Right atrium auricular region (tissue), 2 donors: ENCODE results near the gene LTBP1. TPM values are rescaled to one million over a fixed set of nuclear protein-coding genes. Genes with fewer than 3 reads are reported as not detected.

Source experiments
- DNase-seq: peaks from one replicate; pipeline ENCODE4 v3.0.0-alpha.2; 2019; ENCODE audit warnings: low spot score
- H3K27ac ChIP-seq, 2 donors: fragments of 200-600 bp; sonication (generic); 1 replicate in 1 of 2; 2 replicates in 1 of 2; pipeline ENCODE4 v1.5.1; 2016 to 2019
- H3K27me3 ChIP-seq, 2 donors: fragments of 200-600 bp; sonication (generic); one replicate each; pipeline versions ENCODE4 v1.5.1 to v1.6.0; 2017 to 2019
- H3K36me3 ChIP-seq: fragments of 200-600 bp; sonication (generic); one replicate; pipeline ENCODE4 v1.5.1; 2016
- H3K4me1 ChIP-seq, 2 donors: fragments of 200-600 bp; sonication (generic); one replicate each; pipeline versions ENCODE4 v1.5.1 to v1.6.0; 2017 to 2019
- H3K4me3 ChIP-seq, 2 donors: fragments of 200-600 bp; sonication (generic); 1 replicate in 1 of 2; 2 replicates in 1 of 2; pipeline ENCODE4 v1.5.1; 2017 to 2019; ENCODE audit warnings: mild to moderate bottlenecking in 1 of 2, moderate library complexity in 1 of 2
- H3K9me3 ChIP-seq, 2 donors: fragments of 200-600 bp; sonication (generic); one replicate each; pipeline ENCODE4 v1.5.1; 2019
- total RNA-seq, 2 donors: library from RNA; depleted of rRNA; stranded (reverse); fragments of >200 nt; gene quantifications; one replicate each; pipeline ENCODE4 v1.1.0, GENCODE V29; 2016
- TF ChIP-seq, protein P1 (sequence below), 2 donors: fragments of 200-600 bp; sonication (generic); IDR thresholded peaks; one replicate each; pipeline ENCODE4 v1.5.1; 2019; ENCODE audit warnings: antibody characterized with exemption in 2 of 2

LTBP1 gene
- total RNA-seq, 2 donors from 2014 or later: 168 to 291 TPM

DNA sequence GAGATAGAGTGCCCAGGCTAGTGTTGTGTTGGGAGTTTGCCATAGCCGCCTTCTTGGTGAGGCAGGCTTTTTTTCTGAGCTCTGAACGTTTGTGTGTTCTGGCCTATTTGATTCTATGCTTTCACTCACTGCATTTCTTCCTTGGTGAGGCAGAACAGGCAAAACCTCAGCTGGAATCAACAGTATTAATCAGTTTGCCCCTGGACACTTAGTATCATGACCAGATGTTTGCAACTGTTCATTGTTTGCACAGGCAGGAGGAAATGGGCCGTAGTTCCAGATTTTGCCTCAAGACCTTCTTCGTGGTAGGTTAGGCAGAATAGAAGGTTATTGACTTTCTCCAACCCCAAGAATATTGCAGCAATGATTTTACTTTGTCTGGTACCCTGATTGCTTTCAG, 311.6 kb downstream of the LTBP1 start:
- H3K36me3 ChIP-seq: peaks cover 54% of the 10 kb centered on the region
- no peak overlapping the region for H3K4me3 ChIP-seq
- H3K4me1 ChIP-seq: no peaks in the 10 kb centered on the region
- TF ChIP-seq, protein P1, sequence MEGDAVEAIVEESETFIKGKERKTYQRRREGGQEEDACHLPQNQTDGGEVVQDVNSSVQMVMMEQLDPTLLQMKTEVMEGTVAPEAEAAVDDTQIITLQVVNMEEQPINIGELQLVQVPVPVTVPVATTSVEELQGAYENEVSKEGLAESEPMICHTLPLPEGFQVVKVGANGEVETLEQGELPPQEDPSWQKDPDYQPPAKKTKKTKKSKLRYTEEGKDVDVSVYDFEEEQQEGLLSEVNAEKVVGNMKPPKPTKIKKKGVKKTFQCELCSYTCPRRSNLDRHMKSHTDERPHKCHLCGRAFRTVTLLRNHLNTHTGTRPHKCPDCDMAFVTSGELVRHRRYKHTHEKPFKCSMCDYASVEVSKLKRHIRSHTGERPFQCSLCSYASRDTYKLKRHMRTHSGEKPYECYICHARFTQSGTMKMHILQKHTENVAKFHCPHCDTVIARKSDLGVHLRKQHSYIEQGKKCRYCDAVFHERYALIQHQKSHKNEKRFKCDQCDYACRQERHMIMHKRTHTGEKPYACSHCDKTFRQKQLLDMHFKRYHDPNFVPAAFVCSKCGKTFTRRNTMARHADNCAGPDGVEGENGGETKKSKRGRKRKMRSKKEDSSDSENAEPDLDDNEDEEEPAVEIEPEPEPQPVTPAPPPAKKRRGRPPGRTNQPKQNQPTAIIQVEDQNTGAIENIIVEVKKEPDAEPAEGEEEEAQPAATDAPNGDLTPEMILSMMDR (IDR thresholded peaks at IDR 0.05): no peak
- DNase-seq: no peak
- H3K27me3 ChIP-seq: no peaks in the 10 kb centered on the region
- H3K9me3 ChIP-seq: no peaks in the 10 kb centered on the region
- no peak overlapping the region for H3K27ac ChIP-seq

DNA sequence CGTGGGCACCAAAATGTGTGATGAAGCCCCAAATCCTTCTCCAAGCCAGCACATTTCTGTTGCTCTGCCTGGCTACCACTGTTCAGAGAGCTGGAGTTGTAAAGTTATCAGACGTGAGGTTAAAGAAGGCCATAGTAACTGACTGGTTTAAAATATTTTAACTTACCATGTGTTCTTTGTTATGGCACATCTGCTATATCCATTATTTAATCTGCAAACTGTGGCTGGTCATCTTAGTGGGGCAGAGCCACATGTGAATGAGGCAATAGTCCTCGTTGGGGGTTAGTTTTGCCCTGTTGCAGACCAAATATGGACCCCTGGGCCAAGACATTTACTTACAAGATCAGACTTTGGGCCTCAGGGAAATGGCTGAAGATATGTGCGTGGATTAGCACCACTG, 315.3 kb downstream of the LTBP1 start:
- TF ChIP-seq, protein P1 (IDR thresholded peaks at IDR 0.05): no peak
- Histone ChIP-seq H3K27me3 (no peaks in the 10 kb centered on the region), H3K4me3 (no peak overlapping the region), H3K4me1 (no peaks in the 10 kb centered on the region), H3K9me3 (no peaks in the 10 kb centered on the region), H3K36me3 (peaks cover 69% of the 10 kb centered on the region), H3K27ac (no peak overlapping the region)
- no peak for DNase-seq

DNA sequence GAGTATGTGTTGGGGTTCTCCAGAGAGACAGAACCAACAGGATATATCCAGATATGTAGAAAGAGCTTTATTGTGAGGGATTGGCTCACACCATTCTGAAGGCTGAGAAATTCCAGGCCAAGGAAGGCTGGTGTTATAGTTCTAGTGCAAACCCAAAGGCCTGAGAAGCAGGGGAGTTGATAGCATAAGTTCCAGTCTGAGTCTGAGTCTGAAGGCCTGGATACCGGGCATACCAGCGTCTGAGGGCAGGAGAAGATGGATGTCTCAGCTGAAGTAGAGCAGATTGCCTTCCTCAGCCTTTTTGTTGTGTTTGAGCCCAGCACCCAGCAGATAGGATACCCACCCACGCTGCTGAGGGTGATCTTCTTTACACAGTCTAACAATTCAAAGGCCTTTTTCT, 318.0 kb downstream of the LTBP1 start:
- peaks cover 0 to 11% of the 10 kb centered on the region in 2 donors for H3K4me1 ChIP-seq
- peaks cover 52% of the 10 kb centered on the region for H3K36me3 ChIP-seq
- H3K27me3 ChIP-seq: no peaks in the 10 kb centered on the region
- DNase-seq: no peak
- no peak overlapping the region for H3K4me3 ChIP-seq
- no peaks in the 10 kb centered on the region for H3K9me3 ChIP-seq
- H3K27ac ChIP-seq: peak overlapping the region in 1 of 2 donors; percentile 13
- TF ChIP-seq, protein P1 (IDR thresholded peaks at IDR 0.05): no peak

DNA sequence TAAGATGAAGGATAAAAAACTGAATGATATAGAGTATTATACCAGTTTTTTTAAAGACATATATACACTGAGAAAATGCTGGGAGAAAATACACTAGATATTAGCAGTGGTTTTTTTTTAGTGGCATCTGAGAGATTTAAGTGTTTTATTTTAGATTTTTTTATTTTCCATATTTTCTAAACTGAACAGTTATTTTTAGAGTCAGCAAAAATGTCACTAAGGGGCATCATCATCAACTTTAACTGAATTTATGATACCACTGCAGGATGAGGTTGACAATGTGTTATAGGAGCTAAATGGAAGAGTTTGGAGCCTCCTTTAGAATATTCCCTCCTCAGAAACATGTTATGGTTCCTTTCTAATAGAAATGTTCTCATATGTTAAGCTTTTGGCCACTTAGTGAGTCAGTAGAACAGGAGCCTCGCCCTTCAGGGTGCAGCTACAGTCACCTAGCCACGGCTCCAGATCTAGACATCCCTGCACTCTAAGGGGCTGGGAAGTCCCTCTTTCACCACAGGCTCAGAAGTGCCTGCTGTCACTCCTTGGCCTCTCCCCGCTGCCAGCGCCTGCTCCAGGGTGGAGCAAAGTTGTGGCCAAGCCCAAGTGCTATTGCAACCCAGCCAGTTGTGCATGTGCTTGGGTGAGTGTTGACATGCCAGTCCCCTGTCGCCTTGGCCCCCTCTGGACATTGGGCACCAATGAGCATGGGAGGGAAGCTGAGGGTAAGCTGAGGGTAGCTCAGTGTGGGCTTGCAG, 319.0 kb downstream of the LTBP1 start:
- Histone ChIP-seq H3K4me3 (no peak overlapping the region), H3K4me1 (peaks cover 0 to 11% of the 10 kb centered on the region in 2 donors), H3K27ac (peak overlapping the region in 1 of 2 donors; percentile 13), H3K36me3 (peaks cover 51% of the 10 kb centered on the region), H3K9me3 (no peaks in the 10 kb centered on the region), H3K27me3 (no peaks in the 10 kb centered on the region)
- DNase-seq: no peak
- TF ChIP-seq, protein P1 (IDR thresholded peaks at IDR 0.05): no peak

DNA sequence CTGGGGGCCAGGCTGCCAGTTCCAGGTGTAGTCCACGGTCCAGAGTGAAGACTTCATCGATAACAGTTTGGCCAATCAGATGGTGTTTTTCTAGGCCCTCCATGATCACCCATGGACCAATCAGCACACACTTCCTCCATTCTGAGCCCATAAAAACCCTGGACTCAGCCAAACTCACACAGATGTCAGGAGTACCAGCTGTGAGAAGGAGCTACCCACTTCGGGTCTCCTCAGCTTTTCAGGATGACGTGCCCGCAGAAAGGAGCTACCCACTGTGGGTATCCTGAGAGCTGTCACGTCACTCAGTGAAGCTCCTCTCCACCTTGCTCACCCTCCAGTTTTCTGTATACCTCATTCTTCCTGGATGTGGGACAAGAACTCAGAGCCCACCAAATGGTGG, 319.7 kb downstream of the LTBP1 start:
- no peak for DNase-seq
- Histone ChIP-seq H3K27me3 (no peaks in the 10 kb centered on the region), H3K27ac (no peak overlapping the region), H3K9me3 (no peaks in the 10 kb centered on the region), H3K36me3 (peaks cover 51% of the 10 kb centered on the region), H3K4me1 (peaks cover 0 to 11% of the 10 kb centered on the region in 2 donors), H3K4me3 (no peak overlapping the region)
- TF ChIP-seq, protein P1 (IDR thresholded peaks at IDR 0.05): no peak

DNA sequence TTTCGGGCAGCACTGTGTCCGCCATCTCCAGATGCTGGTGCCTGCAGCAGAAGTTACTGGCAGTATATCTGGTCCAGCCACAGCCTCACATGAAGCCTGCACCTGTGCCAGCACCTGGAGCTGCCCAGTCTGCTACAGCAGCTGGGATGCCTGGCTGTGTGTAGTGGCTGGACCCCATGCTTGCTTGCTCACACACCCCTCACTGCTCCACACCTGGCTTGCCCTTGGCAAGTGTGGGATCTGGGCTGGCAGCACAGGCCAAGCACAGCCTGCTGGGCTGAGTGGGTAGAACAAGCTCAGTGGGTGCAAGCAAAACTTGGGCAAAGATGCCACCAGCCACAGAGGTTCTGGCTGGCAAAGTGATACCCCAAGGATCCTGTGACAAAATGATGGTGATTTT, 320.3 kb downstream of the LTBP1 start:
- Histone ChIP-seq H3K4me3 (no peak overlapping the region), H3K4me1 (peaks cover 0 to 11% of the 10 kb centered on the region in 2 donors), H3K36me3 (peaks cover 52% of the 10 kb centered on the region), H3K27ac (no peak overlapping the region), H3K9me3 (no peaks in the 10 kb centered on the region), H3K27me3 (no peaks in the 10 kb centered on the region)
- TF ChIP-seq, protein P1 (IDR thresholded peaks at IDR 0.05): no peak
- DNase-seq: no peak
